Amniotic epithelial cell (primary cell): ENCODE results near the gene FLT1.

Experiments
- DNase-seq: peaks from one replicate; pipeline ENCODE4 v3.0.0-alpha.2; 2010; ENCODE audit warnings: low read depth

FLT1 gene

DNA sequence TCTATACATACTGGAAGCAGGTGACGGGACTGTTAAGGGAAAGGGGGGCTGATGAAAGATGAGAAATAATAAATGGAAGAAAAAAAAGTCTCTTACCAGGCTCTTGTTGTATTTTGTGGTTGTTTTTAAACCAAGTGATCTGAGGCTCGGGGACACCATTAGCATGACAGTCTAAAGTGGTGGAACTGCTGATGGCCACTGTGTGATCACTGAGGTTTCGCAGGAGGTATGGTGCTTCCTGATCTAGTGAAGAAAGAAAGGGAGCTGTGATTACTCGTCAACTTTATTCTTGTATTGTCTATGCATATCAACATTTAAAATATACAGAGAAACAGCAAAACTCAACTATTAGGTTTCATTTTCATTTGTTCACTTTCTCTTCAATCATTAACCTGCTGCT is 110.1 kb downstream of the FLT1 start:
- DNase-seq, result no peak

DNA sequence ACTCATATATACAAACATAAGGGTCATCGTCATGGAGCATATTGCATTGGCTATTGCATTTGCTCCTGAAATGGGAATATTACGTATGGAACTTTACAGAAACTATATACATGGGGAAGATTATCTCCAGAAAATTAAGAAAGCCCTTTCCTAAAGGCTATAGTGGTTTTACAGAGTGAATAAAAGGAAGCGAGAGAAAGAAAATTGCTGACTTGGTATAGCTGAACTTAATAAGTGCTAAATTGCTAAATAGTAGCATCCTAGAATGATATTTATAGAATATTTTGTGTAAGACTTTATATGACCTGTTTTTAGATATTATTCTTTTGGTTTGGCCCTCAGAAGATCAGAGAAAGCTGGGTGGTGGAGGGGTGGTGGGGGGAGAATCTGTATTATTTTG is 114.6 kb downstream of the FLT1 start:
- DNase-seq, result no peak

DNA sequence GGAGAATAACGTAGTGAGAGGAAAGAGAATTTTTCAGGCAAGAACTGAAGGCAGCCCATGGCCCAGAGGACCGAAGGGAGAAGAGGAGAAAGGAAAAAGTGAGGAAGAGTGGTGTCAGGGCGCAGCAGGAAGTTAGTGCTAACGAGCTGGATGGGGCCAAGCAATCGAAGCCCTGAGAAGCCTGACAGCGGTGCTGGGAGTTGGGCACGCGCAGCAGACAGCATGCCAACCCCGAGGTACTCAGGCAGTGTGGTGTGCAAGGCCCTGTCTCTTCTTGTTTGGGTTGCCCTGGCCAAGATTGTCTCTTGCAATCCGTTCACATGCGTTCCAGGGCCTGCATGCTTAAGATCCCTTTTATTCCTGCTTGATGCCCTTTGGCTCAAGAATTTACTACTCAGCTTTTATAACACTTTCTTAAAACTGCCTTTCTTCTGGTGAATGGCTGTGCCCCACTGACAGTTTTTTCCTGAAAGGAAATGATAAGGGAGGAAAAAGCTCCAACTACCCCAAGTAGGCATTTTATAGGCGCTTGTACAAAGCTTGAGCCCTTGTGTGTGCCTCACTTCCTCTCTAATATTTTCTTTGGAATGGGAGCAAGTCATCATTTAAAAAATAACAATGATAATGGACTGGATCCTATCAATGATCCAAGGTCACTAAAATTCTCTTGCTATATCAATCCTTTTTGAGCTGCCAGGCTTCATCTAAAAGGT is 115.4 kb downstream of the FLT1 start:
- no peak for DNase-seq

DNA sequence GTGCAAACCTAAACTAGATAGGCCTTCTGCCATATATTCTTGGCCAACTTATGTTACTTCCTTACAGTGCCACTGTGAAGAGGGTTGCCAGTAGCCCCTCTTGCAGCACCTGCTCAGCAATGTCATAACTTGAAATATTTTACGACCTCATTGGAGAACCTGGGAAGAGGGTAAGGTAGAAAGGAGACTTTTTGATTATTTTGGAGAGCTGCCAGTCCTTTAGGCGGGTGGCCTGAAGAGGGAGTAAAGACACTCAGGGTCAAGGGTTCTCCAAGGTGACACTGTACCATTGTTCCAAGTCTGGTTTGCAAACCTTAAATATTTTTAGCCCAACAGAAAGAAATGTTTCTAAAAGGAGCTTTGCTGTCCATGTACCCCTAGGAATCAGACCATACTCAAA is 118.3 kb downstream of the FLT1 start:
- DNase-seq, result no peak

DNA sequence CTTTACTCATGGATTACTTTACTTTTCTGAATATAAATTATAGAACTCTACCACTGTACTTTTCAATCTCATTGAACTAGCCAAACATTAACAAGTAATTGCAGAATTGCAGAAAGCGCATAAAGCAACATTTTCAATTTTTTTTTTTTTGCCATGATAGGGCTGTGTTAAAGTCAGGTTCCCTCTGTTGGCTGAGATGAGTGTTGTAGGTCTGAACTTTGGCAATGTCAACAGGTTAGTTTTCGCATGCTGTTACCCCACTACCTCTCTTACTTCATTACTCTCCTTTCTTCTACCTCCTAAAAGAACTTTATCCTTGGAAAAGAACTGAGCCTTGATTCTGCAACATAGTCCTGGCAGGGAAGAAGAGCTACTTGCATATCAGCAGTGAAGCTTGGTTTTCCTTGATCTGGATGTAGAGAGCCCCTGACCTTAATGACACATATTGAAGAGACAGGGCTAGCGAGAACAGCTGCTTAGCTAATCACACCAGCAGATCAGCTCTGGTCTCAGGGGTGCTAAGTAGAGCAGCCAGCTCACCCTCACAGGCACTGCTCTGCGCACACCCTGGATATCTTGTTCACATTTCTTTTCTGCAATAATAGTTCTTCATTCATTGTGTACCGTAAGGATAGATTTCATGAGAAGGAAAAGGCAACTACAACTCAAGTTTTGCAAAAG is 119.5 kb downstream of the FLT1 start:
- DNase-seq, result no peak

DNA sequence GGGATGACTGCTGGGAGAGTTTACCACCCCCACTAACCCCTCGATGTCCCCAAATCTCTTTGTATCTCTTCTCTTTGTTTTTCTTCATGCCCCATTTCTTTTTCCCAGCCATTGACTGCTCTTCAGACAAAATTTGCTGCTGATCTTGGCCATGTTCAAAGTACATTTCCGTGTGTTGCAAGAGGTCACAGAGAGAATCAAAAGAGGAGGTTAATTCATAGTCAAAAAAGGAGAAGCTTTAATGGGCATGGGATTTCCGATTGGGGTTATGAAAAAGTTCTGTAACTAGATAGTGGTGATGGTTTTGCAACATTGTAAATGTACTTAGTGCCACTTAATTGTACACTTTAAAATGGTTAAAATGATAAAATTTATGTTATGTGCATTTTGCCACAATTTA is 121.1 kb downstream of the FLT1 start:
- no peak for DNase-seq

DNA sequence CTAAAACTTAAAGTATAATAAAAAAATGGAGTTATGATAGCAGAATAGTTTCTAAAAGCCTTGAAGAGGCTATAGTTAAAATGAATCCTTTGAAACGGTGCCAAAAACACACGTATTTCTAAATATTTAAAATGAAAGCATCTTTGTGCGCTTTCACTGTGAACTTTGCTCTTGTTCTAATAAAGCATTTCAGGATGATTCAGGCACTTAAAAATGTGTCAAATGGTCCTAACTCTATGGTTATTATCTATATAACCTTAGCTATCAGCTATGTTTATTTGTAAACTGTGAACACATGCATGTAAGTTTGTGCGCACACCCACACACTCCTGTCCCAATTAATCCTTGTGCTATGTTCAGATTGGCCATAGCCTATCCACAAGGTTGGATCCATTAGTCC is 124.5 kb downstream of the FLT1 start:
- DNase-seq, result no peak

DNA sequence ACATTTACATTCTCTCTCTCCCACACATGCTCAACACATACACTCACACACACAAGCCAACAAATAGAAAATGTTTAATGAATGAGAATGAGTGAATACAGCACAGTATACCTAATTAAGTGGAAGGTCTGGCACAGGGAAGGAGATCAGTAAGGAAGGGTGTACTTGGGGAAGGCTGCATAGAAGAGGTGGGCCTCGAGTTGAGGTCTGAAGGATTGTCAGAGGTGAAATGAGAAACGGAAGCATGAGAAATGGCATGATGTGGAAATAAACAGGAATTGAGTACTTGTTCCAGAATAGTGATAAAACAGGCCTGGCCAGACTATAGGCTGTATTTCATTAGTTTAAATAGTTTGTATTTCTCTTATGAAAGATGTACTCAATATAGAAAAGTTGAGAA is 136.2 kb downstream of the FLT1 start:
- no peak for DNase-seq

DNA sequence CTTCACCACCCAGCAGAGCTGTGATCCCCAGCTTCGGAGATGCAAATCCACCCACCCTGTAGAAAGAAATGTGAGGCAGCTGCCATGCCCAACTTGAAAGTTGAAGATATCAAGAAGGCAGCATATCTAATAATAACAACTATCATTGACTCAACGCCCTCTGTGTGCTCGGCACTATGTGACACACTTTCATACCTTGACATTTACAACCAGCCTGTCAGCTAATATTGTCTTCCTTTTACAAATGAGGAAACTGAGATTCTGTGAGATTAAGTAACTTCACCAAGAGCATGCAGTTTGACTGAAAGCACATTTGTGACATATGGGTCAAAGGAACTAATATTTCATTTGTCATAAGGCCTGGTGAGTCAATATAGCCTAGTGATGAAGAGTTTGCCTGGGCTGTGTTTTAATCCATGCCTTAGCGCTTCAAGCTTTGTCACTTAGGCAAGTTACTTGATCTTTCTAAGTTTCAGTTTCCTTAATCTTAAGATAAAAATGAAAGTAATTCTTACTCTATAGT is 137.0 kb downstream of the FLT1 start:
- peak; percentile 36 for DNase-seq

DNA sequence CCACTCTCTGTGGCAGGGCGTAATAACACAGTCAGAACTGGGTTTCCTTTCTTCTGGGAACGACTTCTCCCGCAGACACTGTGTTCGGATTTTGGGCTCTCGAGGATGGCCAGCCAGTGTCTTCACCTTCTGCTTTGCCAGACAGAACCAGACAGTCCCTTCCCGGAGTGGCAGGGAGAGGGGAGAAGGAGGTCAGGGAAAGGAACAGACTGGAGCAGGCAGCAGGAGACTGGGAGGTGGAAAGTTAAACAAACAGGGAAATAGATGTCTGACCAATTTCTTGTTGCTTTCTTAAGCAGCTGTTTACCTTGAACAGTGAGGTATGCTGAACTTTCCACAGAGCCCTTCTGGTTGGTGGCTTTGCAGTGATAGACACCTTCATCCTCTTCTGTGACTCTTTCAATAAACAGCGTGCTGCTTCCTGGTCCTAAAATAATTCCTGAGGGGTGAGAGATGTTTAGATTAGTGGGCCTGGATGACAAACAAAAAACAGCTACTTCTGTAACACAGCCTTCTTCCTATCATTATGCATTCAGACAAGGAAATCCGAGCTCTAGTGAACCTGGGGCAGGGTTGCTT is 137.6 kb downstream of the FLT1 start:
- no peak for DNase-seq

DNA sequence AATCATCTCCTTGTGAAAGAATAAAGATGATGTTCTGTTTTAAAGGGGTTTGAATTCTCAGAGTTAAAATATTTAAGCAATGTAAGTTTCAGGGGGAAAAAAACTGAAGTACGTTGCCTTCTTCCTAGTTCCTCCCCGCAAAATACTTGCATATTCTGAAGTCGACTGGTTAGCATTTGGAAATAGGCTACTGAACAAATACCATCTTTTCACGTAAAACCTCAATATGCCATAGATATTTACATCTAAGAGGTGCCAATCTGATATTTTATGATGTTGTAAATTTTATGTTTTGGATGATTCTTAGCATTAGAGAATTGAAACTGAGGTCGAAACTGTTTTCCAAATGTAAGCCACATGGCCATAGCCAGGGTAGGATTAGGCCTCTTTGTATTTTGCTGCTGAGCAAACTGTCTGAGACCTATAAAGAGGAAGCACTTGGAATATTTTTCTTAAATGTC is 138.3 kb downstream of the FLT1 start:
- peak; percentile 57 for DNase-seq

DNA sequence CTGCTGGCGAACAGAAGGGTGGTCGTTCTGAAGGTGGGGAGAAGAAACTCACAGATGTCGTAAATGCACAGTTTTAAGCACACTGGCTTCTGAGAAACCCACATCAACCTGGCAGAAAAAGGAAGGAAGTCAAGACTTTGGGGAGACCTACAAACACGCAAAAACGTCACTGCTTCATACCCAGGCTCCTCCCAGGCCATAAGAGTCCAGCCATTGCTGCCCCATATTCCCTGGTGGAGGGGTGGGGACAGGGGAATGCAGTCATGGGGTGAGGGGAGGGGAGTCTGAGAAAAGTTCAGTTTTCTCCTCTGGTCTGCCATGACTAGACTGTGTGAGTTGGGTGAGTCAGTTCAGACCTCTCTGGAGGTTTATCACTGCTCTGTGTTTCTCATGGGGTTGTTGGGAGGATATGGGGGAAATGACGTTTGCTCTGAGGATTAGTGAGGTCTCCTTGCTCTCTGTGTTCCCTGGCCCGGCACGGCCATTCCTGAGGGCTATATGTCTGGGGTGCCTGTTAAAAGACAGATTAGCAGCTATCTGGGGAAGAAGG is 139.0 kb downstream of the FLT1 start:
- peak; percentile 96 for DNase-seq

DNA sequence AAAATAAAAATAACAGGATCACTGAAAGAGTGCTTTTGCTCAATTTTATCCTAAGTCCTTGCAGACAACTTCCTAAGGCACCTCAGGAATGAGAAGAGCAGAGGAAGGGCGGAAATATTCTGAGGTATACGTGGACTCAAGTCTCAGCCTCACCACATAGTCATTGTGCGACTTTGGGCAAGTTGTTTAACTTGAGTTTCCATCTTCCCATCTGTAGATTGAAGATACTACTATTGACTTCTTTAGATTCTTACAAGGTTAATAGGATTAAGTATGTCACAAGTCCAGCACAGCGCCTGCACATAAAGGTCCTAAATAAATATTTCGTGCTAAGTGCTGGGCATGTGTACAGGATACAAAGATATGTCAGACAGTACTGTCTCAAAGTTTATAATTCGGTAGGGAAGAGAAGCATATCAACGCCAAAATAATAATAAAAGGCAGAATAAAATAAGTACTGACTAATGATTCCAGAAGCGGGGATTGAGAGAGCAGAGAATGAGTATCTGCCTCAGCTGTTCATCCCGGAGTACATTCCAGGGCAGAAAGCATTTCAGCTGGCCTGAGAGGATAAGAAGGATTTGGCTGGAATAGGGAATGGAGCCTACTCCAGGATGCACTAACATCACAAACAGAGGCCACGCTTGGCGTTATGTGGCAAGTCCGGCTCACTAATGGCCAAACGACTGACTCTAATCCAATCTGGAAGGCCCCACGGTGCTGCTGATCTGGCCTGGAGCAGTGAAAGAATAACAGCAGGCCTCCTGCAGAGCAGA is 139.7 kb downstream of the FLT1 start:
- no peak for DNase-seq

DNA sequence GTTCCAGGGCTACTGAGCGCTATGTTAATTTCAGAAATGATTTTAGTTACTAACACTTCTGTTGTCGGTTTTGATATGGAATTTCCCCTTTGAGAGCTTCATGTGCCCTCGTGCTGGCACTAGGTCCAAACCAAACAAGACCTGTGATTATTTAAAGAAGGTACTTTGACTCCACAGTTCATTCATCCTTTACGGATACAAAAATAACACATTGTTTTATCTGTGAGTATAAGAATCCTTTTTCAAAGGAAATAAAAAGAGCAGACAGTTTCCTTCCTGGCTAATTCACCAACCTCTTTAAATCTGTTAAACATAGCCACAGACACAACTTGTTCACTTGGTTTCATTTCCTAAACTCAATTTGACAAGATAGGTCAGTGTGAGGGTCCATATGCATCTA is 141.2 kb downstream of the FLT1 start:
- DNase-seq, result no peak

DNA sequence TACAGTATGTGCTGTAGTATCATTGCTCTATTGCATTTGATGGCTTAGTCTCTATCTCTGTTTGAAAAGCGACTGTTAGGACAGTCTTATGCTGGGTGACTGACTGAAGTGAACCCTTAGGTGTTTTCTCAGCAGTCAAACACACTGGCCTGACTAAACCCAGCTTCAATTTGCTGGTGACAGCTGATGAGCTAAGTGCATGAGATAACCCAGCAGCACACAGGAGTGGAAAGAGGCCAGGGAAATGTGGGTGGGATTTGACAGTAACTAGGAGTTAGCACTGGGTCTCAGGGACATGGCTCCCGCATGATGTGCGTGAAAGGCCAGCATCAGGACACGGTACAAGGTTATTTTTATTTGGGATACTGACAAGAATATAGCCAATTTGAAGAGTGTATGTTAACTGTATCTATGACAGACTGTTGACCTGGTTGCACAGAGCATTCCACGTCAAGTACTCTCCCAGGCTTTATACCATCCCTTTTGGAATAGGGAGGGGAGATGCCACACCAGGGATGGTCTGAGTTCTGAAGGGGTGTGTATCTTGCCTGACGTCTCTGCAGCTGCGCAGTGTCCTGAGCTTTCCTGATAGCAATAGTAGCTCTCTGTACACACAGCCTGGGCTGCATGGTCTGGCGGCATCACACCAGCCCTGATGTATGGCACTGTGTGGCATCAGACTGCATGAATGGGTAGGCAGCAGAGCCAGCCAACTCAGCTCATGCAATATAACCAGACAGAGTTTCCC is 144.8 kb downstream of the FLT1 start:
- DNase-seq, result peak; percentile 33

DNA sequence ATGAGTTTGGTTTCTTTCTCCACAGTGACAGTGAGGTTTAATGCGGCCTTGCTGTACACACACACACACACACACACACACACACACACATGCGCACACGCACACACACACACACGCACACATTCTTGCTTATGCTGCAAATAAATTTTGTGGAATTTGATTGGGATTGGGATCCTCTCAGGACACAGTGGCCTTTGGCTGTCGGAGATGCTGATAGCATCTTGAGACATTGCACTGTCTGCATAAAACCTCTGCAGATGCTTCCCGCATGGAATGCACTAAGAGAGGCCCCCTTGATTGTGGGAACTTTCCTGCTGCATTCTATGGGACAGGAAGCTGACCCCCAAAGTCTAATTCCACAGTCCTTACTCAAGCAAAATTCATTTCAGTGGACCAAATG is 145.6 kb downstream of the FLT1 start:
- no peak for DNase-seq

DNA sequence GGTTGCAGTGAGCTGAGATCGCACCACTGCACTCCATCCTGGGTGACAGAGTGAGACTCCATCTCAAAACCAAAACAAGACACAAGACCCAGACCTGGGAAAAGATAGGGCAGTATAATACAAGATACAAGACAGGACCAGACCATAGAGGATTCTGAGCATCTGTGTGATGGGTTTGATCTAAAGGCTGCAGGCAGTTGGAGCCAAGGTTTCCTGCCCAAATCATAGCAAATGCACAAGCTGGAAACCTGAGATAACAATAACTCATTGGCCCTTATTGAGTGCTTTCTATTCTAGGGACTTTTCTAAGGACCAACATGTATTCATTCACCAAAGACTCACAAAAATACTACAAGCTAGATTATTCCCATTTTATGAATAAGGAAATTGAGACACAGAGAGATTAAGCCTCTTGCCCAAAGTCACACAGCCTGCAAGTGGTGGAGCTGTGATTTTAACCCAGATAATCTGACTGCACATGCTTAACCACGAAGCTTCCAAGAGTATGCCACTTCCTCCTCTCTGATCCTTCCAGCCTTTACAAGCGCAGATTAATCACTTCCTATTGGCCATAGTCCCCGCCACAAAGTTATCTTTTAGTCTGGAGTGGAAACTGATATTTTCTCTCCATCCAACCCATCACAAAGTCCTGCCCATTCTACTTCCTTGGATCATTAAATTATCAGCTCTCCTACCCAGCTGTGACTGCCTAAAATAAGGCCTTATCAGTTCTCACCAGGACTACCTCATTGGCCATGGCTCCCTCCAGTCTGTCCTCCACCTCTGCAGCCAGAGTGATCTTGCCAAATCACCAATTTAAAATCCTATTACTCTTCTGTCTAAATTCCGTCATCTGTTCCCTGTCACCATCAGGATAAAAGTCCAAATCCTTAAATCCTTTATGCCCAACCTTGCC is 147.2 kb downstream of the FLT1 start:
- DNase-seq, result no peak

DNA sequence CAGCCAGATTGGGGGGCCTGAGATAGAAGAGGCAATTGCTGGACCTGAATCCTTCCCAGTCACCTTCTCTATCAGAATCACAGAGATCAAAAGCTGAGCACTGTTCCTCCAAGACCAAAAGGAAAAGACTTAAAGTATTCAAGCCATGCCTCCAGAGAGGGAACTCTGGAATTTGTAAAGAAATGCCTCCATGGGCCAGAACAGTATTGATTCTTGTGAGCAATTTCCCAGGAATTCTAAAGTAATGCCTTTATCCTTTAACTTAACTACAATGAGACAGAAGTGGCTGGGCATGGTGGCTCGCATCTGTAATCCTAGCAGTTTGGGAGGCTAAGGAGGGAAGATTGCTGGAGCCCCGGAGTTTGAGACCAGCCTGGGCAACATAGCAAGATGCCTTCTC is 148.8 kb downstream of the FLT1 start:
- DNase-seq, result no peak

DNA sequence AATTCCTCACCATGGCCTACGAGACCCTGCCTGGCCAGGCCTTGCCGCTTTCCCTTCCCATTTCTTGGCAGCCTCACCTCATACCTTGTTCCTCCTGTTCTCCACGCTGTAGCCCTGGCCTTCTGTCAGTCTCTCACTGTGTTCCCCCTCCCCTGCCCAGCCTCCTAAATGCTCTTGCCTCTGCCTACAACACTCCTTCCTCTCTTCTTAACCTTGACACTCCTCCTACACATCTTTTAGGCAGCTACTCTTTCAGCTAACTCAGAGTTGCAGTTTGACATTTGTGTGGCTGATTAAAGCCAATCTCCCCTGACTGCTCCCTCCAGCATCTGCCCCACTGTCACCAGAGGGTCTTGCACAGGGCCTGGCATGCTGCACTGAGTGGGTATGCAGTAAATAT is 150.8 kb downstream of the FLT1 start:
- DNase-seq, result no peak

DNA sequence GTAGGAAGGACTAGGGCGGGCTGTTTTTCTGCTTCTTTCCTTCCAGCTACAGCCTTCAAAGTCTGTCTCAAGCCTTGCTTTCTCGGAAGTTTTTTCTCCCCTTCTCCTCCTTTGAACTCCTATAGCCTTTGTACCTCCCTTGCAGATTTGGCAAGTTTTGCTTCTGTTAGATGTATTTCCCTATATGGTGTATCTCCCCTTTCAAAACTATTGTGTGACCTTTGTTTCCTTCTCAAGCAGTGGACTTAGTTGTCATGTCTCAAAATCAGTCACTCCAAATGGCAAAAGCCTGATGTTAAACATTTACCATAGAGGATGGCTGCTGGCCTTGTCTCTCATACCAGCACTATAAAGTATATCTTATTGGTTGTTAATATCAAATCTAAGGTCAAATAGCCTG is 152.7 kb downstream of the FLT1 start:
- no peak for DNase-seq
